ENCODE data around the gene HOMER2. TPM values are rescaled to one million over a fixed set of nuclear protein-coding genes. Genes with fewer than 3 reads are reported as not detected.

HOMER2 gene
- total and polyA plus RNA-seq, 2 donors (not counting 3 experiments of a cell fraction or from before 2014, with no cell fraction given), result 0.60 to 0.68 TPM

GRCh38 chr15:82970696-82971095, 18.2 kb upstream of the HOMER2 start:
- intact Hi-C loops (cut with micrococcal nuclease), result no loop called here
- TF ChIP-seq CTCF (IDR thresholded peaks at IDR 0.05; ENCODE audit: extremely low read depth in 1 of 2, insufficient read depth in 1 of 2, low read depth in 1 of 2, low read length in 2 of 2) (no peak), GATA2 (IDR thresholded peaks at IDR 0.05; ENCODE audit: insufficient read depth, insufficient read length, low read depth, low read length) (no peak), JUN (IDR thresholded peaks at IDR 0.05; ENCODE audit: borderline replicate concordance, insufficient read depth, insufficient read length, low read depth) (no peak), MYC (IDR thresholded peaks at IDR 0.05; ENCODE audit: low read depth, low read length) (no peak), POLR2AphosphoS5 (IDR thresholded peaks at IDR 0.05; ENCODE audit: insufficient read depth, low read depth, low read length) (no peak)
- POLR2A ChIA-PET, result no interaction called here
- Histone ChIP-seq H3K4me3 (replicated peaks in 1 of 3; ENCODE audit: insufficient read depth in 1 of 3, low read depth in 1 of 3, low read length in 3 of 3) (no peak overlapping the region), H3K27me3 (ENCODE audit: control insufficient read depth in 2 of 2, insufficient read depth in 2 of 2, low read length in 2 of 2) (peaks cover 0 to 9% of the 10 kb centered on the region in 2 experiments), H3K4me2 (ENCODE audit: insufficient read depth, low read length) (no peak overlapping the region), H2AFZ (ENCODE audit: low read depth, low read length) (no peak overlapping the region), H4K20me1 (replicated peaks; ENCODE audit: control insufficient read depth, extremely low read depth, insufficient read depth, low read length) (no peaks in the 10 kb centered on the region), H3K36me3 (ENCODE audit: control insufficient read depth in 2 of 2, extremely low read depth in 1 of 2, insufficient read depth in 2 of 2, low read length in 2 of 2) (no peaks in the 10 kb centered on the region), H3K79me2 (ENCODE audit: control insufficient read depth, insufficient read depth, low read length) (no peaks in the 10 kb centered on the region), H3K9me1 (replicated peaks; ENCODE audit: control insufficient read depth, extremely low read depth, insufficient read depth, low read length) (no peaks in the 10 kb centered on the region), H3K9me3 (replicated peaks; ENCODE audit: control insufficient read depth, insufficient read depth, low read length) (no peaks in the 10 kb centered on the region), H3K4me1 (ENCODE audit: control insufficient read depth, extremely low read depth, insufficient read depth, low read length) (no peaks in the 10 kb centered on the region), H3K27ac (ENCODE audit: insufficient read depth, low read depth, low read length) (no peak overlapping the region), H3K9ac (replicated peaks; ENCODE audit: extremely low read depth, insufficient read depth, low read length) (no peak overlapping the region)
- dilution Hi-C loops (cut with MboI; ENCODE audit: extremely low pct_ligation_motif_present, low sequenced_read_pairs), result no loop called here
- no TSS peak for BruUV-seq (replicated peaks)
- no peak for FAIRE-seq
- no peak for DNase-seq (ENCODE audit: low read depth, low spot score)
- CTCF ChIA-PET, result interaction anchor here (0.6 kb wide), 1 partner anchor 115 kb away, joined by 3 read pairs; no protein-coding TSS in a partner anchor

Data from endothelial cell of umbilical vein (primary cell).